Mammary epithelial cell (primary cell): Measurements from ENCODE around the gene TWF1.

Experiments
- EZH2 ChIP-seq: IDR thresholded peaks from 2 replicates; pipeline ENCODE4 v1.6.1; 2012; ENCODE audit warnings: low read length, inconsistent platforms, borderline replicate concordance
- TF ChIP-seq, protein P1 (sequence below), 2 donors: IDR thresholded peaks in 1 of 2; conservative IDR thresholded peaks in 1 of 2; 2 replicates each; pipeline ENCODE4 v1.5.1; 2011 to 2012; ENCODE audit warnings: inconsistent platforms in 2 of 2, low read length in 2 of 2, mild to moderate bottlenecking in 2 of 2, control low read depth in 1 of 2, low read depth in 1 of 2; ENCODE audit not compliant: insufficient read depth in 1 of 2; ENCODE audit errors: extremely low read depth in 1 of 2

DNA sequence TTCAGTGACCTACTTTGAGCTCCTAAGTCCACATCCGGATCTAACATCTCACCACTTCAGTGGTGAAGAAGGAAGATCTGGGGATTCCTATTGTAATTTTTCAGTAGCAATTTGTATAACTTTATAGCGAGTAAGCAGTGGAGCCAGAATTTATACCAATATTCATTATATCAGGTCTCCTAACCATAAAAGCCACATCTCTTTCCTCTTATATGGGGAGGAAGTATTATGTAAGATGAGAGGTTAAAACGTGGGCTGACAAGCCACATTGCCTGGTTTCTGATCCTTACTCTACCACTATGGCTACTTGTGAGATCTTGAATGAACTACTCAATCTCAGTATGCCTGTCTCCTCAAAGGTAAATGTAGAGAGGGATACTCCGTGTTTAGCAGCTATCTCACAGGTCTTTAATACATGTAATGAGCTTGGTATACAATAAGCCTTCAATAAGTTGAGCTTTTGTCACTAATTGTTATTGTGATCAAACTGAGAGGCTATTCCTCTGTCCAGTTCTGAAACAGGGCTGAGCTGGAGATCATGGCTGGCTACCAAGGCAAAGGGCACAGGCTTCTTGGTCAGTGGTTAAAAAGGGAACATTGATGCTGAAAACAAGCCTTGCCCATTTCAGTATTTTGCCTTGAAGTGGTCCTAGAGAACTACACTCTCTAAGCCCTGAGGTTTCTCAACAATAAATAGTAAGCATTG, 26.5 kb upstream of the TWF1 start:
- TF ChIP-seq, protein P1, sequence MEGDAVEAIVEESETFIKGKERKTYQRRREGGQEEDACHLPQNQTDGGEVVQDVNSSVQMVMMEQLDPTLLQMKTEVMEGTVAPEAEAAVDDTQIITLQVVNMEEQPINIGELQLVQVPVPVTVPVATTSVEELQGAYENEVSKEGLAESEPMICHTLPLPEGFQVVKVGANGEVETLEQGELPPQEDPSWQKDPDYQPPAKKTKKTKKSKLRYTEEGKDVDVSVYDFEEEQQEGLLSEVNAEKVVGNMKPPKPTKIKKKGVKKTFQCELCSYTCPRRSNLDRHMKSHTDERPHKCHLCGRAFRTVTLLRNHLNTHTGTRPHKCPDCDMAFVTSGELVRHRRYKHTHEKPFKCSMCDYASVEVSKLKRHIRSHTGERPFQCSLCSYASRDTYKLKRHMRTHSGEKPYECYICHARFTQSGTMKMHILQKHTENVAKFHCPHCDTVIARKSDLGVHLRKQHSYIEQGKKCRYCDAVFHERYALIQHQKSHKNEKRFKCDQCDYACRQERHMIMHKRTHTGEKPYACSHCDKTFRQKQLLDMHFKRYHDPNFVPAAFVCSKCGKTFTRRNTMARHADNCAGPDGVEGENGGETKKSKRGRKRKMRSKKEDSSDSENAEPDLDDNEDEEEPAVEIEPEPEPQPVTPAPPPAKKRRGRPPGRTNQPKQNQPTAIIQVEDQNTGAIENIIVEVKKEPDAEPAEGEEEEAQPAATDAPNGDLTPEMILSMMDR (conservative IDR thresholded peaks at IDR 0.05 in 1 of 2, IDR thresholded peaks at IDR 0.05 in 1 of 2; ENCODE audit: extremely low read depth in 1 of 2, insufficient read depth in 1 of 2, low read depth in 1 of 2, low read length in 2 of 2): no peak
- no peak for TF ChIP-seq EZH2
